Subcutaneous abdominal adipose tissue (tissue), 5 donors: ENCODE results near the gene SUGP1.

Experiments
- H3K27ac ChIP-seq: one replicate; pipeline ENCODE4 v1.7.0; 2013; ENCODE audit warnings: low read depth, mild to moderate bottlenecking, inconsistent platforms, low read length, moderate library complexity
- H3K27me3 ChIP-seq, 5 donors: one replicate each; pipeline ENCODE4 v1.7.0; 2013; ENCODE audit warnings: low read length in 5 of 5, inconsistent platforms in 1 of 5; ENCODE audit not compliant: control insufficient read depth in 5 of 5, insufficient read depth in 4 of 5
- H3K36me3 ChIP-seq, 5 donors: one replicate each; pipeline ENCODE4 v1.7.0; 2013; ENCODE audit warnings: low read length in 5 of 5; ENCODE audit not compliant: control insufficient read depth in 5 of 5, insufficient read depth in 5 of 5
- H3K4me1 ChIP-seq, 5 donors: one replicate each; pipeline ENCODE4 v1.7.0; 2013; ENCODE audit warnings: low read length in 5 of 5, mild to moderate bottlenecking in 3 of 5, moderate library complexity in 1 of 5; ENCODE audit not compliant: control insufficient read depth in 5 of 5, insufficient read depth in 5 of 5
- H3K4me3 ChIP-seq, 5 donors: one replicate each; pipeline ENCODE4 v1.7.0; 2013; ENCODE audit warnings: low read length in 5 of 5, low read depth in 1 of 5
- H3K9ac ChIP-seq, 5 donors: one replicate each; pipeline ENCODE4 v1.7.0; 2013; ENCODE audit warnings: low read length in 5 of 5, mild to moderate bottlenecking in 4 of 5, moderate library complexity in 3 of 5
- H3K9me3 ChIP-seq, 5 donors: one replicate each; pipeline ENCODE4 v1.7.0; 2013; ENCODE audit warnings: low read length in 5 of 5; ENCODE audit not compliant: control insufficient read depth in 5 of 5
- donor health status: healthy.
- donor health status: healthy.
- donor health status: healthy.
- donor health status: healthy.
- donor health status: healthy.

The SUGP1 gene

DNA sequence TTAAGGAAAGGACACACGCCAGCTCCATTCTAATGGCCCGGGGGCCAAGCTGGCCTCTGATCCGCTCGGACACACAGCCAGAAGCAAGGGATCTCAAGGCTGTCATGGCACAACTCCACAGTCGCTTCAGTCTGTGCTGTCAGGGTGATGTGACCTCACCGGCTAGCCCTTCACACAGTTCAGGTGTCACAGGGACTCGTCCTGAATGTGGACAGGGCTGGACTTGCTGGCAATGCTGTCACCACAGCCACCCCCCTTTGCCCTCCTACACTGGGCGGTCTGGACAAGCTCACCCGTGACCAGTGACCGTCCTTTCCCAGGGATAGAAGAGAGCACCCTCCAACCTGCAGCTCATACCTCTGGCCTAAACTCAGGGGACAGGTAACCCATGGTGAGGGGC, 15.2 kb downstream of the SUGP1 start:
- Histone ChIP-seq H3K4me3 (no peak overlapping the region), H3K9ac (no peak overlapping the region), H3K9me3 (no peaks in the 10 kb centered on the region), H3K4me1 (no peaks in the 10 kb centered on the region), H3K27ac (no peak overlapping the region), H3K27me3 (no peaks in the 10 kb centered on the region), H3K36me3 (peaks cover 0 to 95% (median 84%) of the 10 kb centered on the region in 5 donors)

DNA sequence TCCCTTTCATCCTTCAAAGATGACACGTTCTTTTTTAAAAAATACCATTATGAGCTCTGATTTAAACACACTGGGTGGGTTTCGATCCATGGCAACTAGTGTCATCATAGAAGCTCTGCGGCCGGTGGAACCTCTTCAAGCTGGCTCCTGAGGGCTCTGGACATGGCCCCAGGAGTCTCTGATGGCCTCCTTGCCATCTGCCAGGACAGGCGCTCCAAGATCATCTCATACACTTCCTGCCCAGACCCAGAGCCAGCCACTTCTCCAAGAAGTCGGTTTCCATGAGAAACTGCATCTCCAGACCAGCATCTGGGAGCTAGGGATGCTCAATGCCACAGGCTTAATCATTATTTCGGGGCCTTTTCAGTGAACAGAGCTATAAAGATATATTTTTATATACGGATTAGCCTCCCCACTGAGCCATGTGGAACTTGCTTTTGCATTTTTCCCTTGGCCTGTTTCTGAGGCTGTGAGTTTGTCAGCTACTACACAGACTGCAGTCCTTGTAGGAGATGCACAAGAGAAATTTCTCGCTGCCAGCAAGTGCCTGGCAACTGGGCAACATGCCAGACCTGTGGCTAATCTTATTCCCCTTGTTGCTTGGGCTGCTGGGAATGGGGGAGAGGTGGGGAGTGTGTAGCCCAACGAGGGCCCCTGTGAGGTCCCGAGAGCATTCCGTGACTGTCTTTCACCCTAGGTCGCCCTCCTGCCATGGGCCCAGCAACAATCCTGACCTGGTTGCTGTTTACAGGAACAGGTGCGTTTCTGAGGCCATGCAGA, 15.9 kb downstream of the SUGP1 start:
- H3K4me1 ChIP-seq: no peaks in the 10 kb centered on the region
- H3K9me3 ChIP-seq: no peaks in the 10 kb centered on the region
- H3K9ac ChIP-seq: no peak overlapping the region
- no peak overlapping the region for H3K27ac ChIP-seq
- peaks cover 0 to 90% (median 81%) of the 10 kb centered on the region in 5 donors for H3K36me3 ChIP-seq
- H3K4me3 ChIP-seq: no peak overlapping the region
- H3K27me3 ChIP-seq: no peaks in the 10 kb centered on the region

DNA sequence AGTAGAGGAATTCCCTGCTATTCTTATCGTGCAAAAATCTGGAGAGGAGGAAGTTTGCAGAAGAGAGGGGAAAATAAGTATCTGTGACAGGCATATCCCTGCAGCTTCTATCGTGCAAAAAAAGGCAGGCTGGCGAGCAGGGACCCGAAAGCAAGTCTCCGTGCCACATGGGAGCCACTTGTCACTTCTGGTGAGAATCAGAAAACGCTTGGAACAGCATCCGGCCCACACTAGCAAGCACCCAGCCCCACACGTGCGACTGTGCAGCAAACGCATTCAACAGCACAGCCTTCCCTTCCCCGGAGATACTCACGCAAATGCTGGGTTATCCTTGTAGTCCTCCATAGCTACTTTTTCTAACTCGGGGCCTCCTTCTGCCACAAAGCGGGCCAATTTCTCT, 16.9 kb downstream of the SUGP1 start:
- Histone ChIP-seq H3K36me3 (peaks cover 0 to 86% (median 75%) of the 10 kb centered on the region in 5 donors), H3K4me1 (no peaks in the 10 kb centered on the region), H3K27ac (no peak overlapping the region), H3K9me3 (no peaks in the 10 kb centered on the region), H3K4me3 (no peak overlapping the region), H3K27me3 (no peaks in the 10 kb centered on the region), H3K9ac (no peak overlapping the region)

DNA sequence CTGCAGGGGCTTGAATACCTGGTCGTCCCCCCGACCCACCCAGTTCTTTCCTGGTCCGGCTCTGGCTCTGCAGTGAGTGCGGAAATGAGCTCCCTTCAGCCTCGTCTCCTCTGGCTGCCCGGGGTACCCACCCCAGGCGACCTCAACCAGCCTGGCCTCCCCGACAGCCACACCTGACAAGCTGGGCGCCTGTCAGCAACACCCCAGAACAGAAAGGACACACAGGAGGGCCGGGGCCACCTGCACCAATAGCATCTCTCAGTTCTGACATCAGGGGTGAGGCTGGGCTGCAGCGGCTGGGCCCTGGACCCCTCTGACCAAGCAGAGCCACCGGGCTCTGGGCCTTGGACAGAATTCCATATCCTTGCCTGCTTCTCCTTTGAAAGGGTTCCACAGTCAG, 19.7 kb downstream of the SUGP1 start:
- Histone ChIP-seq H3K9ac (no peak overlapping the region), H3K4me1 (no peaks in the 10 kb centered on the region), H3K9me3 (no peaks in the 10 kb centered on the region), H3K36me3 (peaks cover 3 to 80% (median 69%) of the 10 kb centered on the region in 5 donors), H3K4me3 (no peak overlapping the region), H3K27ac (no peak overlapping the region), H3K27me3 (no peaks in the 10 kb centered on the region)

DNA sequence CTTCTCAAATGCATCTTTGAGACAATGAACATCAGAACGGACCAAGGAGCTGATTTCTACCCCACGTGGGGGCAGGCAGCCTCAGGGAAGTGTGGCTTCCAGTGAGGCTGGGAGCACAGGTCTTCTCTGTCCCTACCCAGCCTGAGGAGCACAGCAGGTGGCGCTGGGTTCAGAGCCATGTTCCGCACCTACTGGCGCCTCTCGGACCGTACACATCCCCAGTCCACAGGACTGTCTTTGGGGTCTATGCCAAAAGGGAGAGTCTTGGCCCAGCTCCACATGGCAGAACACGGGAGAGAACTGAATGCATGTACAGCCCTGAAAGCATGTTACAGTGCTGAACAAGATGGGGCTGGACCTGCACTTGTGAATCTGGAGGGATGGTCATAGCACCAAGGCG, 22.6 kb downstream of the SUGP1 start:
- Histone ChIP-seq H3K36me3 (peaks cover 6 to 74% (median 57%) of the 10 kb centered on the region in 5 donors), H3K4me3 (no peak overlapping the region), H3K27me3 (no peaks in the 10 kb centered on the region), H3K9me3 (no peaks in the 10 kb centered on the region), H3K27ac (no peak overlapping the region), H3K4me1 (no peaks in the 10 kb centered on the region), H3K9ac (no peak overlapping the region)

DNA sequence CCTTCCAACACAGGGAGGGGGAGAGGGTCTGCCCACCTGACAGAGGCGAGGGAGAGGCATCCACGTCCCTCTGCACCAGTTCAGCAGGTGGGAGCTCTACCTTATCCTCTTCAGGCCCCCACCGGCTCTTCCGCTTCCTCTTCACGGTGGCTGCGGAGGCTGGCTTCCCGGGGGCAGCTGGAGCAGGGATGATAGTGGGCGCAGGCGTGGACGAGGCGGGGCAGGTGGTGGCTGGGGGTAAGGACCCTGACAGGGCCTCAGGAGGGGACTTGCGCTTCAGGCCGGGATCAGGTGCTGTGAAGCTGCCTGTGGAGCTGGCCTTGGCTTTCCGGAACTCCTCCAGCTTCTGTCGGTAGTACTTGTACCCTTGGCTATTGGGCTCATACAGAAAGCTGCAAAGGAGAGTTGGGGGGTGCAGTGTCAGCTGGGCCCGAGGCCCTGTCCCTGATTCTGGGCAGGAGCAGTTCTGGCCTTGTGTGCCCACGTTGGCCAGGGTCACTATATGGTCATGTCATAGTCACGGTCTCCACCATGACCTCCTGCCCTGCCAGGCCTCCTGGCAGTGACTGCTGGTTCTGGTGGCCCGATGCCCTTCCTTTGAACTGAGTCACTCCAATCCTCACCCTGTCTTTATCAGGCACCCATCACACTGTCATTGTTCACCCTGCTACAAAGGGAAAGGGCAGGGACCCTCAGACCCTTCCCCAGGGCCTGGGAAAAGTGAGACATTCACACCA, 23.2 kb downstream of the SUGP1 start:
- no peaks in the 10 kb centered on the region for H3K27me3 ChIP-seq
- H3K4me1 ChIP-seq: no peaks in the 10 kb centered on the region
- peaks cover 8 to 71% (median 55%) of the 10 kb centered on the region in 5 donors for H3K36me3 ChIP-seq
- H3K27ac ChIP-seq: no peak overlapping the region
- H3K9me3 ChIP-seq: no peaks in the 10 kb centered on the region
- H3K9ac ChIP-seq: no peak overlapping the region
- H3K4me3 ChIP-seq: no peak overlapping the region

DNA sequence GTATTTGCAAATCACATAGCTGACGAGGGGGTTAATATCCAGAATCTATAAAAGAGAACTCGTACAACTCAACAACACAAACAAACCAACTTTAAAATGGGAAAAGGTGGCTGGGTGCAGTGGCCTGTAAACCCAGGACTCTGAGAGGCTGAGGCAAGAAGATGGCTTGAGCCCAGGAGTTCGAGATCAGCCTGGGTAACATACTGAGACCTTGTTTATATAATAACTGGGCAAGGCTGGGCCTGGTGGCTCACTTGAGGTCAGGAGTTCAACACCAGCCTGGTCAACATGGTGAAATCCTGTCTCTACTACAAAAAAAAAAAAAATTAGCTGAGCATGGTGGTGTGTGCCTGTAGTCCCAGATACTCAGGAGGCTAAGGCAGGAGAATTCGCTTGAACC, 25.4 kb downstream of the SUGP1 start:
- Histone ChIP-seq H3K4me1 (no peaks in the 10 kb centered on the region), H3K9ac (no peak overlapping the region), H3K9me3 (no peaks in the 10 kb centered on the region), H3K36me3 (peaks cover 8 to 56% (median 40%) of the 10 kb centered on the region in 5 donors), H3K4me3 (no peak overlapping the region), H3K27ac (no peak overlapping the region), H3K27me3 (no peaks in the 10 kb centered on the region)

DNA sequence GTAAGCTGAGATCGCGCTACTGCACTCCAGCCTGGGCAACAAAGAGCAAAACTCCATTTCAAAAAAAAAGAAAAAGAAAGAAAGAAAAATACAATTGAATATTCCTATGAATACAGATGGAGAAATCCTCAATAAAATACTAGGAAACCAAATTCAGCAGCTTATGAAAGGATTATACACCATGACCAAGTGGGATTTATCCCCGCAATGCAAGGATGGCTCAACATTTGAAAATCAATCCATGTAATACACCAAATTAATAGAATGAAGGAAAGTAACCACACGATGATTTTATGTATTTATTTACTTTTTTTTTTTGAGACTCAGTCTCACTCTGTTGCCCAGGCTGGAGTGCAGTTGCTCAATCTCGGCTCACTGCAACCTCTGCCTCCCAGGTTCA, 27.7 kb downstream of the SUGP1 start:
- peaks cover 11 to 69% (median 51%) of the 10 kb centered on the region in 5 donors for H3K36me3 ChIP-seq
- H3K27me3 ChIP-seq: no peaks in the 10 kb centered on the region
- no peaks in the 10 kb centered on the region for H3K4me1 ChIP-seq
- H3K9ac ChIP-seq: no peak overlapping the region
- H3K9me3 ChIP-seq: no peaks in the 10 kb centered on the region
- H3K4me3 ChIP-seq: no peak overlapping the region
- no peak overlapping the region for H3K27ac ChIP-seq

DNA sequence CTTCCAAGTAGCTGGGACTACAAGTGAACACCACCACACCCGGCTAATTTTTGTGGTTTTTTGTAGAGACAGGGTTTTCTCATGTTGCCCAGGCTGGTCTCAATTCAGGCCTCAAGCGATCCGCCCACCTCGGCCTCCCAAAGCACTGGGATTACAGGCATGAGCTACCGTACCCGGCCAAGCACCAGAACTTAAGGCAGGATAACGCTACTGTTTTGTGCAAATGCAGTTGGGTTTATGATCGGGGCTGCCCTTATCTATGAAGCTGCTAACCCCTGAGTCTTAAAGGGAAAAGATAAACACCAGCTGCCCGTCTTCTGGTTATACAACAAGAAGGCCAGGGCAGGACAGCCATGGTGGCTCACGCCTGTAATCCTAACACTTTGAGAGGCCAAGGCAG, 34.6 kb downstream of the SUGP1 start:
- no peak overlapping the region for H3K27ac ChIP-seq
- H3K27me3 ChIP-seq: no peaks in the 10 kb centered on the region
- no peaks in the 10 kb centered on the region for H3K9me3 ChIP-seq
- no peak overlapping the region for H3K4me3 ChIP-seq
- H3K4me1 ChIP-seq: no peaks in the 10 kb centered on the region
- H3K36me3 ChIP-seq: peaks cover 8 to 87% (median 66%) of the 10 kb centered on the region in 5 donors
- H3K9ac ChIP-seq: no peak overlapping the region

DNA sequence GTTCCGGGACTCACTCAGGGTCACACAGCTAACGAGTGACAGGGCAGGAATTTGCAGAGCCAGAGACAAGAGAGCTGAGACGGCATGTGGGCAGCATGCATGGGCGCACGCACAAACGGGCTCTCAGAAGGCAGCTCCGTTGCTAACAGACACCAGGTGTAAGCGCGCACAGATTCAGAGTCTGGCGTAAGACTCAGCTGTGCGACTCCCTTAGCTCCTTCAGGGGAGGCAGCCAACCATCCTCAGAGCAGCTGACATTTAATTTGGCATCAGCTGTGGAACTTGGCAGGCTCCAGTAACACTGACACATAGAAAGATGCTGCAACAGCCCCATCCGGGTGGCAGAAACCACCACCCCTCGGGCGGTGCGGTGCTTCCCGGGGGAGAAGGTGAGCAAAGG, 39.7 kb downstream of the SUGP1 start:
- Histone ChIP-seq H3K9ac (no peak overlapping the region), H3K4me1 (no peaks in the 10 kb centered on the region), H3K27ac (no peak overlapping the region), H3K9me3 (no peaks in the 10 kb centered on the region), H3K27me3 (no peaks in the 10 kb centered on the region), H3K4me3 (no peak overlapping the region), H3K36me3 (peaks cover 5 to 92% (median 77%) of the 10 kb centered on the region in 5 donors)
